Measurements from ENCODE around the gene SMYD5. TPM values are rescaled to one million over a fixed set of nuclear protein-coding genes. Genes with fewer than 3 reads are reported as not detected.

SMYD5 gene
- total RNA-seq, 1 experiment from 2014 or later: 28.3 TPM

- intact Hi-C loops (cut with micrococcal nuclease; ENCODE audit: unreplicated experiment): no loop called here
- Histone ChIP-seq H4K20me1 (ENCODE audit: insufficient read depth) (peaks cover 10% of the 10 kb centered on the region), H3K9me3 (ENCODE audit: insufficient read depth, low read depth) (no peaks in the 10 kb centered on the region), H3K79me2 (ENCODE audit: low read depth) (no peaks in the 10 kb centered on the region), H2AFZ (no peak overlapping the region), H3K4me3 (no peak overlapping the region), H3K36me3 (ENCODE audit: low read depth) (peaks cover 7% of the 10 kb centered on the region; the same call in 1 of the 2 replicates), H3K4me1 (replicated peaks; ENCODE audit: insufficient read depth) (no peaks in the 10 kb centered on the region; the same call in 1 of the 2 replicates), H3K9me2 (ENCODE audit: insufficient read depth) (no peaks in the 10 kb centered on the region), H3K27ac (no peak overlapping the region), H3K27me3 (ENCODE audit: insufficient read depth, low read depth) (no peaks in the 10 kb centered on the region), H3F3A (ENCODE audit: insufficient read depth, low read depth) (peaks cover 13% of the 10 kb centered on the region; the same call in 1 of the 2 replicates), H3K4me2 (no peak overlapping the region)
- CTCF ChIA-PET: no interaction called here
- no peak for DNase-seq
- TF ChIP-seq EZH2 (IDR thresholded peaks at IDR 0.05; ENCODE audit: low read depth) (no peak), CTCF (conservative IDR thresholded peaks at IDR 0.05) (no peak)
- BruUV-seq (replicated peaks): no TSS peak
- POLR2A ChIA-PET (ENCODE audit: unreplicated experiment): no interaction called here
Observed at GRCh38 chr2:73258913-73259215, 44.8 kb downstream of the SMYD5 start.

DNA sequence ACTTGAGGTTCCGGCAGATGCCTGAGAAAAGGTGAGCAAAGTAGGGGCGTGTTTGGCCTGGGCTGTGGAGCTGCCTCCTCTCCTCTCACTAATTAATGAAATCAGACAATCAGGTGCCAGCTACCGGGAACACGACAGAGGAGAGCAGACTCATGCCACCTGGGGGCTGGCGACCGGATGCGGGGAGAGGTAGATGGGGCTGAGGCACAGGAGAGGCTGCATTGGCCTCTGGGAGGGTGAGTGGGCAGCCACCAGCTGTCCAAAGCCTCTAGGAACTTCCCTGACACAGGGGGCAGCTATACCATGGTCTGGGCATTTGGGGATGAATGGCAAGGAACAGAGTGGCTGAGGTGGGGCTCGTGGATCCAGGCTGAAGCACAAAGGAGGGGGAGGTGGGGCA lies 45.2 kb downstream of the SMYD5 start:
- H3K79me2 ChIP-seq (ENCODE audit: low read depth): no peaks in the 10 kb centered on the region
- no peak overlapping the region for H3K4me3 ChIP-seq
- H2AFZ ChIP-seq: no peak overlapping the region
- no peaks in the 10 kb centered on the region for H3K27me3 ChIP-seq (ENCODE audit: insufficient read depth, low read depth)
- peaks cover 9% of the 10 kb centered on the region; the same call in 1 of the 2 replicates for H4K20me1 ChIP-seq (ENCODE audit: insufficient read depth)
- POLR2A ChIA-PET (ENCODE audit: unreplicated experiment): no interaction called here
- CTCF ChIA-PET: no interaction called here
- no peak overlapping the region for H3K4me2 ChIP-seq
- intact Hi-C loops (cut with micrococcal nuclease; ENCODE audit: unreplicated experiment): no loop called here
- H3K27ac ChIP-seq: no peak overlapping the region
- peaks cover 3% of the 10 kb centered on the region; the same call in 1 of the 2 replicates for H3K36me3 ChIP-seq (ENCODE audit: low read depth)
- no peak for TF ChIP-seq CTCF (conservative IDR thresholded peaks at IDR 0.05)
- TF ChIP-seq EZH2 (IDR thresholded peaks at IDR 0.05; ENCODE audit: low read depth): no peak
- no TSS peak for BruUV-seq (replicated peaks)
- H3F3A ChIP-seq (ENCODE audit: insufficient read depth, low read depth): peaks cover 9% of the 10 kb centered on the region; the same call in 1 of the 2 replicates
- no peak for DNase-seq
- no peaks in the 10 kb centered on the region for H3K4me1 ChIP-seq (replicated peaks; ENCODE audit: insufficient read depth)
- no peaks in the 10 kb centered on the region for H3K9me3 ChIP-seq (ENCODE audit: insufficient read depth, low read depth)
- no peaks in the 10 kb centered on the region for H3K9me2 ChIP-seq (ENCODE audit: insufficient read depth)

DNA sequence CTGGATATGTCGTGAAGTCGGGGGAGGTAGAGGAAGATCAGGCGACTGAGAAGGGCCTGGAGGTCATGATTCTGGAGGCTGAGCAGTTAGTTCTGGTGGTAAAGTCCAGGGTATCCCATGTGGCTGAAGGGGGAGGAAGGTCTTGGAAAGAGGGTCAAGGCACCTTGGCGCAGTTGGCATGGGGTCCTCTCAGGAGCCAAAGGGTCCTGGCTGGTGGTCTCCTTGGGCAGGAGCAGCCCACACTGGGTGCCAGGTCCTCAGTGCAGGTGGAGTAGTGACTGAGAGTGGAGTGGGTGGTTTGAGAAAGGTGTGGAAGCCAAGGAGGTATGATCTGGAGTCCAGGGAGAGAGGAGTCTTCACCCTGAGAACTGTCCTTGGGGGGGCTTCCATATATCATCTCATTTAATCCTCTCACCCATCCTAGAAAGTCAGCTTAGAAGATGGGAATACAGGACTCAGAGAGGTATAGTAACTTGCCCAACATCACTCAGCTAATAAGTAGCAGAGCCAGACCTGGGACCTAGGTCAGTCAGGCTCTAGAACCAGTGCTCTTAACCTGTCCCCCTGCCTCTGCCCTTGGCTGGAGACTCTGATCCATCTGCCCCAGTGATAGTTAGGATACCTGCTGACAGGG lies 45.8 kb downstream of the SMYD5 start:
- intact Hi-C loops (cut with micrococcal nuclease; ENCODE audit: unreplicated experiment): no loop called here
- no TSS peak for BruUV-seq (replicated peaks)
- POLR2A ChIA-PET (ENCODE audit: unreplicated experiment): no interaction called here

More for the DNA sequence above, 45.8 kb downstream of the SMYD5 start:
- no peaks in the 10 kb centered on the region for H3K9me2 ChIP-seq (ENCODE audit: insufficient read depth)
- no peak overlapping the region for H3K4me2 ChIP-seq
- DNase-seq: no peak
- CTCF ChIA-PET: no interaction called here
- peaks cover 9% of the 10 kb centered on the region; the same call in 1 of the 2 replicates for H4K20me1 ChIP-seq (ENCODE audit: insufficient read depth)
- H2AFZ ChIP-seq: no peak overlapping the region
- no peaks in the 10 kb centered on the region for H3K4me1 ChIP-seq (replicated peaks; ENCODE audit: insufficient read depth)
- H3K79me2 ChIP-seq (ENCODE audit: low read depth): no peaks in the 10 kb centered on the region
- H3K36me3 ChIP-seq (ENCODE audit: low read depth): peaks cover 3% of the 10 kb centered on the region; the same call in 1 of the 2 replicates
- peaks cover 6% of the 10 kb centered on the region; the same call in 1 of the 2 replicates for H3F3A ChIP-seq (ENCODE audit: insufficient read depth, low read depth)
- no peaks in the 10 kb centered on the region for H3K9me3 ChIP-seq (ENCODE audit: insufficient read depth, low read depth)
- no peak for TF ChIP-seq CTCF (conservative IDR thresholded peaks at IDR 0.05)
- H3K27ac ChIP-seq: no peak overlapping the region
- H3K4me3 ChIP-seq: no peak overlapping the region
- H3K27me3 ChIP-seq (ENCODE audit: insufficient read depth, low read depth): no peaks in the 10 kb centered on the region

Data from PC-9 (cell line).